ENCODE data around the gene MYL12B. TPM values are rescaled to one million over a fixed set of nuclear protein-coding genes. Genes with fewer than 3 reads are reported as not detected.

Gene MYL12B
- total RNA-seq, 2 donors from 2014 or later, result 415 to 575 TPM

DNA sequence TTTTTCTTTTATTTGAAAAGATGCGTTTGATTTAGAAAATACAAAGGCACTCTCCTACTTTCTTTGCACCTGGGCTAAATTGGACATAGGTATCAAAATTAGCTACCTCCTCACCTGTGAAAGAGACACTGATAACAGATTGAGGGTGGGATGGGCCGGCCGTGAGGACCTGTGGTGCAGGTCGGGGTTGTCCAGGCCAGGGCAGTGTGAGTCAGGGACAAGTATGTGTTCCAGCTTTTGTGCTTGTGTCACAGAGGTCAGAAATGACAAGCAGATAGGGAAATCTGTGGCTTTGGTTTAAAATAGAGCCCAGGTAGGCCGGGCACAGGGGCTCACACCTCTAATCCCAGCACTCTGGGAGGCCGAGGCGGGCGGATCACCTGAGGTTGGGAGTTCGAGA, 22.6 kb downstream of the MYL12B start:
- H3K4me3 ChIP-seq, result no peak overlapping the region
- no peak overlapping the region for H3K27ac ChIP-seq
- no peaks in the 10 kb centered on the region for H3K4me1 ChIP-seq
- H3K9ac ChIP-seq (ENCODE audit: low read depth in 2 of 2, low read length in 2 of 2), result no peak overlapping the region
- H3K9me3 ChIP-seq, result no peaks in the 10 kb centered on the region
- H3K27me3 ChIP-seq, result no peaks in the 10 kb centered on the region
- DNase-seq, result no peak
- no peak for TF ChIP-seq CTCF (IDR thresholded peaks at IDR 0.05)
- no peaks in the 10 kb centered on the region for H3K36me3 ChIP-seq
- intact Hi-C loops (cut with DNase I), result loop anchor here (5.0 to 10.0 kb wide), 5 partner anchors 60 to 580 kb away; no protein-coding TSS in a partner anchor

GRCh38 chr18:3286159-3286558, 24.2 kb downstream of the MYL12B start:
- no peak for TF ChIP-seq CTCF (IDR thresholded peaks at IDR 0.05)
- no peaks in the 10 kb centered on the region for H3K36me3 ChIP-seq
- no peak overlapping the region for H3K9ac ChIP-seq (ENCODE audit: low read depth in 2 of 2, low read length in 2 of 2)
- H3K9me3 ChIP-seq, result no peaks in the 10 kb centered on the region
- H3K27ac ChIP-seq, result no peak overlapping the region
- no peaks in the 10 kb centered on the region for H3K4me1 ChIP-seq
- intact Hi-C loops (cut with DNase I), result loop anchor here (5.0 to 10.0 kb wide), 3 partner anchors 59 to 716 kb away; no protein-coding TSS in a partner anchor
- H3K4me3 ChIP-seq, result no peak overlapping the region
- no peaks in the 10 kb centered on the region for H3K27me3 ChIP-seq
- no peak for DNase-seq

GRCh38 chr18:3293196-3293951, 31.4 kb downstream of the MYL12B start:
- Histone ChIP-seq H3K36me3 (no peaks in the 10 kb centered on the region), H3K4me3 (no peak overlapping the region), H3K27ac (no peak overlapping the region), H3K4me1 (no peaks in the 10 kb centered on the region), H3K9me3 (no peaks in the 10 kb centered on the region), H3K9ac (ENCODE audit: low read depth in 2 of 2, low read length in 2 of 2) (no peak overlapping the region), H3K27me3 (no peaks in the 10 kb centered on the region)
- TF ChIP-seq CTCF (IDR thresholded peaks at IDR 0.05), result no peak
- DNase-seq, result no peak
- intact Hi-C loops (cut with DNase I), result no loop called here

DNA sequence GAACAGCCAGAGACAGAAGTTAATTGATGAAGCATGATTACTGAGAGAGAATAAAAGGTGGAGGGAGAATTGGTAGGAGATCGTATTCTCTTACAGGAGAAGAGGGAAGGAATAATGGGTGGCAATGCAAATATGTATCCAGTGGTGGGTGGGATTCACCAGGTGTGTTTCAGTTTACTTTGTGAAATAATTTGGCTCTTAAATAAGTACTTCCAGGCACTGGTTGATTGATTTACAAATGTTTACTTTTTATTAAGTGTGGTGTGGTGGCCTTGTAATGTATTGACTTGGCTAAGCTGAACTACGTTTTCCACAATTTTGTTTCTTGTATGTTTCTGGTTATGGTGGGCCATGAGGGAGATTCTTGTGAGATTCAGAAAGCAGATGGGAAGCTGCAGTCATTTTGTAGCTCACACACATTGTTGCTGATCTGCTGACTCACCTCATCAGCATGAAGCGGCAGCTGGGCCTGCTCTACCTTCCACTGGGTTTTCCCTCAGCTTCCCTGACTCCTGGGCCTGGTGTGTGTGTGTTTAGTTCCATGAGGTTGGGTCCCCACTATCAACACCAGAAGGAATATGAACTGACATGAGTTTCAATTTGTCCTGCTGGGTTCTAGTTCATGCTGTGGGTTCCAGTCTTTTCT, 32.6 kb downstream of the MYL12B start:
- no peak for DNase-seq
- intact Hi-C loops (cut with DNase I), result loop anchor here (5.0 kb wide), 1 partner anchor 373 kb away; no protein-coding TSS in a partner anchor
- H3K27ac ChIP-seq, result no peak overlapping the region

More for the DNA sequence above, 32.6 kb downstream of the MYL12B start:
- H3K27me3 ChIP-seq, result no peaks in the 10 kb centered on the region
- no peak for TF ChIP-seq CTCF (IDR thresholded peaks at IDR 0.05)
- H3K4me3 ChIP-seq, result no peak overlapping the region
- no peak overlapping the region for H3K9ac ChIP-seq (ENCODE audit: low read depth in 2 of 2, low read length in 2 of 2)
- no peaks in the 10 kb centered on the region for H3K36me3 ChIP-seq
- no peaks in the 10 kb centered on the region for H3K9me3 ChIP-seq
- H3K4me1 ChIP-seq, result no peaks in the 10 kb centered on the region

All from colonic mucosa (tissue), 4 donors.